Psoas muscle (tissue), 8 donors: ENCODE measurements around the gene PSMG1. TPM values are rescaled to one million over a fixed set of nuclear protein-coding genes. Genes with fewer than 3 reads are reported as not detected.

Source experiments
- ATAC-seq, 4 donors: fragments of 200-7000 bp; cut with Tn5 transposase; one replicate each; pipeline ENCODE4 v1.9.1; 2020; ENCODE audit warnings: moderate library complexity in 3 of 4, mild to moderate bottlenecking in 2 of 4
- DNase-seq, 2 donors: peaks; one replicate each; pipeline ENCODE4 v3.0.0-alpha.2; 2020
- H3K27ac ChIP-seq: fragments of 200-600 bp; one replicate; pipeline ENCODE4 v1.8.0; 2022
- H3K27me3 ChIP-seq, 3 donors: fragments of 200-600 bp in 1 of 3; one replicate each; pipeline versions ENCODE4 v1.6.1 to v1.8.0; 2013 to 2022; ENCODE audit warnings: low read length in 2 of 3, mild to moderate bottlenecking in 2 of 3, moderate library complexity in 1 of 3; ENCODE audit not compliant: insufficient read depth in 3 of 3
- H3K36me3 ChIP-seq, 2 donors: fragments of 200-600 bp in 1 of 2; one replicate each; pipeline versions ENCODE4 v1.6.1 to v1.8.0; 2013 to 2022; ENCODE audit warnings: low read depth in 1 of 2, mild to moderate bottlenecking in 1 of 2, moderate library complexity in 1 of 2; ENCODE audit not compliant: insufficient read depth in 1 of 2
- H3K4me1 ChIP-seq: fragments of 200-600 bp; one replicate; pipeline ENCODE4 v1.8.0; 2022
- H3K4me3 ChIP-seq: fragments of 200-600 bp; one replicate; pipeline ENCODE4 v1.8.0; 2022; ENCODE audit warnings: mild to moderate bottlenecking
- H3K9me3 ChIP-seq: fragments of 200-600 bp; one replicate; pipeline ENCODE4 v1.8.0; 2022
- WGBS, 3 donors: extraction: QIAGEN DNeasy Blood & Tissue Kit; methylation state at CpG; one replicate each; pipeline versions ENCODE4 v1.1.6 to v1.1.7; 2013; 5-methylcytosine and 5-hydroxymethylcytosine counted together
- intact Hi-C, 2 donors: fragments of 100-400 bp; cut with DNase I; formaldehyde crosslinking; loops; one replicate each; pipeline versions ENCODE4 v1.11.0 to v1.14.2; 2022
- polyA plus RNA-seq, 3 donors: library from polyadenylated mRNA; stranded (reverse); fragments of 200-250 nt; gene quantifications; one replicate each; pipeline ENCODE4 v1.2.3, GENCODE V29; 2013
- total RNA-seq, 4 donors: library from RNA; stranded (reverse); fragmentation: NEBNext Ultra II Directional in 2 of 4; extraction: Animal tissue kit (Norgen Biotek cat#: 25700) in 2 of 4; gene quantifications; one replicate each; pipeline versions ENCODE4 v1.2.1 to v1.2.4, GENCODE V29; 2021 to 2023
- TF ChIP-seq, protein P1 (sequence below): fragments of 200-600 bp; IDR thresholded peaks from one replicate; pipeline ENCODE4 v1.8.0; 2022; ENCODE audit warnings: antibody characterized with exemption
- donor health status: healthy with polysubstance abuse.
- donor health status: DM: no; HTN: no; CAD: no; lungs with moderate emphysema.
- donor health status: Bipolar disorder and iron deficiency.
- donor health status: healthy.
- donor health status: DM: yes; HTN: yes; CAD: no.
- donor health status: DM: no; HTN: no; CAD: no.
- donor health status: DM: no; HTN: no; CAD: no.
- donor health status: DM: yes; HTN: yes; CAD: no.

PSMG1 gene
- total and polyA plus RNA-seq, 7 donors, result 20.5 to 52.1 (median 44.0) TPM

DNA sequence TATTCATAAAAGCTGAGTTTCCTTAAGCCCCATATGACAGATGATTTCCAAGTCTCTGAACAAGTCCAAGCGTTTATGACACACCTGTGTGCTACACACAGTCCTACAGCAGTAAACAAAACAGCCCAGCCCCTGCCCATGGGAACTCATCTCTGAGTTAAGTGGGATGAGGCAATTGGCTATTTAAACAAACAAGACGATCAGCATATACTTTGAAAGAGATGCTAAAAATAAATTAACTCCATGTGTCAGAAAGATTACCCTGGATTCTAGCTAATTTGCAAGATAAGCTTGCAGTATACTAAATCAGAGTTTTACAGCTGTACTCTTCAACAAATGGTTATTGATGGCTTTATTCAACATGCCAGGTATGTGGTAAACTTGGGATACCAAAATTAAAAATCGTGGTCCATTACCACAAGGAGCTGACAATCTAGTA is 7.0 kb downstream of the PSMG1 start:
- Histone ChIP-seq H3K4me3 (no peak overlapping the region), H3K9me3 (no peaks in the 10 kb centered on the region), H3K36me3 (peaks cover 3 to 60% of the 10 kb centered on the region in 2 donors), H3K27me3 (no peaks in the 10 kb centered on the region), H3K4me1 (peaks cover 29% of the 10 kb centered on the region), H3K27ac (peak overlapping the region; percentile 61)
- TF ChIP-seq, protein P1, sequence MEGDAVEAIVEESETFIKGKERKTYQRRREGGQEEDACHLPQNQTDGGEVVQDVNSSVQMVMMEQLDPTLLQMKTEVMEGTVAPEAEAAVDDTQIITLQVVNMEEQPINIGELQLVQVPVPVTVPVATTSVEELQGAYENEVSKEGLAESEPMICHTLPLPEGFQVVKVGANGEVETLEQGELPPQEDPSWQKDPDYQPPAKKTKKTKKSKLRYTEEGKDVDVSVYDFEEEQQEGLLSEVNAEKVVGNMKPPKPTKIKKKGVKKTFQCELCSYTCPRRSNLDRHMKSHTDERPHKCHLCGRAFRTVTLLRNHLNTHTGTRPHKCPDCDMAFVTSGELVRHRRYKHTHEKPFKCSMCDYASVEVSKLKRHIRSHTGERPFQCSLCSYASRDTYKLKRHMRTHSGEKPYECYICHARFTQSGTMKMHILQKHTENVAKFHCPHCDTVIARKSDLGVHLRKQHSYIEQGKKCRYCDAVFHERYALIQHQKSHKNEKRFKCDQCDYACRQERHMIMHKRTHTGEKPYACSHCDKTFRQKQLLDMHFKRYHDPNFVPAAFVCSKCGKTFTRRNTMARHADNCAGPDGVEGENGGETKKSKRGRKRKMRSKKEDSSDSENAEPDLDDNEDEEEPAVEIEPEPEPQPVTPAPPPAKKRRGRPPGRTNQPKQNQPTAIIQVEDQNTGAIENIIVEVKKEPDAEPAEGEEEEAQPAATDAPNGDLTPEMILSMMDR, result no peak
- intact Hi-C loops, result no loop called here
- WGBS, 3 donors, result 12 to 19% (median 13%) methylated on average over 3 of the region's 3 CpGs
- ATAC-seq (peak; percentile 43 to 74 (median 70)), DNase-seq (no peak)

DNA sequence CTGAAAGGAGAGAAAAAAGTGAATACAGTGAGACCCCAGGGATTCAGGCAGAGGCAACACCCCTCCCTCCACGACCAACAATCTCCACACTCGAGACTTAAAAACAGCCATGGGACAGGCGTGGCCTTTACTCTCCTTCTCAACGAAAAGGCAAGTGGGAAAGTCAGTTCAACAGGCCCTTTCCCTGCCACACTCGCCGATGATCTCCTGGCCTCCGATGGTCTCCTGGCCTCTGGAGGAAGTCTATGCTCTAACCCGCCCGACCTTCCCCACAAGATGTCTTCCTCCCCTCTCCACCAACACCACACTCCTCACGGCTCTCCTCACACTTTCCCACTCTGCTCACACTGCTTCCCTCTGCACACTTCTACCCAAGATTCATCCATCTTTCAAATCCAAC is 7.6 kb downstream of the PSMG1 start:
- 82 to 87% (median 86%) methylated on average over 10 of the region's 10 CpGs for WGBS, 3 donors
- H3K27ac ChIP-seq, result peak overlapping the region; percentile 61
- ATAC-seq (peak in 2 of 4 donors; percentile 15 to 21), DNase-seq (no peak)
- H3K9me3 ChIP-seq, result no peaks in the 10 kb centered on the region
- TF ChIP-seq, protein P1, result no peak
- H3K4me3 ChIP-seq, result no peak overlapping the region
- intact Hi-C loops, result no loop called here
- H3K4me1 ChIP-seq, result peaks cover 29% of the 10 kb centered on the region
- no peaks in the 10 kb centered on the region for H3K27me3 ChIP-seq
- peaks cover 3 to 61% of the 10 kb centered on the region in 2 donors for H3K36me3 ChIP-seq

DNA sequence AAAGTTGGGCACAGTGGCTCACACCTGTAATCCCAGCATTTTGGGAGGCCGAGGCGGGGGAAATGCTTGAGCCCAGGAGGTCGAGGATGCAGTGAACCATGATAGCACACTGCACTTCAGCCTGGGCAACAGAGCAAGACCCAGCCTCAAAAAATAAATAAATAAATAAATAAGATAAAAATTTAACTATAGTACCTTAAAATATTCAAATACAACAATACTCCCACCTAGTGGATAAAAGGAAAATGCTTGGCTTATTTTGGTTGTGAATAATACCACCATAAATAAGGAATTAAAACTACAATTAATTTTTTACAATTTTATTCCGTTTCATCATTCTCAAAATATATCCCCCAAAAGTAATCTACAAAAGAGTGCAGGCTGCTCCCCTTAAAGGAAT is 8.1 kb downstream of the PSMG1 start:
- Histone ChIP-seq H3K4me3 (no peak overlapping the region), H3K27me3 (no peaks in the 10 kb centered on the region), H3K27ac (peak overlapping the region; percentile 61), H3K36me3 (peaks cover 3 to 61% of the 10 kb centered on the region in 2 donors), H3K9me3 (no peaks in the 10 kb centered on the region), H3K4me1 (peaks cover 29% of the 10 kb centered on the region)
- DNase-seq (no peak), ATAC-seq (no peak)
- 90 to 93% (median 90%) methylated on average over 4 of the region's 4 CpGs for WGBS, 3 donors
- intact Hi-C loops, result no loop called here
- TF ChIP-seq, protein P1, result peak; percentile 45

DNA sequence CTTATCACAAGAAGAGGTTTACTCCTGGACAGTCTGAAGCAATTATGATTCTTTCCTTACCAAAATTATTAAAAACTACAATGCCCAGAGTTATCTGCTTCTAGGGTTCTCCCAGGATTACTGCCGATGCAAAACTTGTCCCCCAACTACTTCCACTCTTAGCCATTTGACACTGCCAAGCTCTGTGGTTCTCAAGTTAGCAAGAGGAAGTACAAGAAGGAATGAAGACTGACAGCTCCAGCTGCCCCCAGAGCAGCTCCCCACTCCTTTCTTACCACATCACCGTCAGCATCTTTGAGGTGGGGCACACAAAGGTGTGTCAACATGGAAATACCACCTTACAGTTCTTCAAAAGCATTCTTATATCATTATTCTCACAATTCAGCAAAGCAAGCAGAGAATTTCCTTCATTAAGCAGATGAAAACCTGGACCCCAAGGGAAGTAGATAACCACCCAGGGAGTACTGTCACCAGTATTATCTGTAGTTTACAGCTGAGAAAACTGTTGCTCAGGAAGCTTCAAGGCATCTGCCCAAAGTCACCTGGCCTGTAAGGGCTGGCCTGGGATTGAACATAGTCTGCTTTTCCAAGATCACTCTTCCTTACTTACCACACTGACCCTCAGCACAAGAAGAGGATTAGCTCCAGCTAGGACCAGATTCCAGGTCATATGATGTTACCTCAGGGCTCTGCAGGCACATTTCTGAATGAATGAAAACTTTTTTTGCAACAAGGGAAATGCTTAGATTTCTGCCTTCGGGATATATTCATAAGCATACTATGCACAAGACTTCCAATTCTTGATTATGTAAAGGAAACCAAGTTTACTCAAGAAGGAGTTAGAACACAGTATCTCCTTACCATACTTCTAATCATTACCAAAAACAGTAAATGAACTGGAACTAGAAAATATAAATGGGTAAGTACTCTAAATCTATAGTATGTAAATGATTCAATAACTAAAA is 9.3 kb downstream of the PSMG1 start:
- DNase-seq, result no peak
- intact Hi-C loops, result no loop called here
- TF ChIP-seq, protein P1, result no peak
- Histone ChIP-seq H3K4me3 (no peak overlapping the region), H3K36me3 (peaks cover 7 to 63% of the 10 kb centered on the region in 2 donors), H3K4me1 (peaks cover 29% of the 10 kb centered on the region), H3K27ac (peak overlapping the region; percentile 10), H3K27me3 (no peaks in the 10 kb centered on the region), H3K9me3 (no peaks in the 10 kb centered on the region)
- no peak for ATAC-seq
- 50 to 68% (median 51%) methylated on average over 3 of the region's 3 CpGs for WGBS, 3 donors
